ENCODE measurements around the gene UBE2D3. TPM values are rescaled to one million over a fixed set of nuclear protein-coding genes. Genes with fewer than 3 reads are reported as not detected.

Gene UBE2D3
- total and polyA plus RNA-seq, 2 of the 4 experiments (the other 2 are of a cell fraction), result 233 to 387 TPM

DNA sequence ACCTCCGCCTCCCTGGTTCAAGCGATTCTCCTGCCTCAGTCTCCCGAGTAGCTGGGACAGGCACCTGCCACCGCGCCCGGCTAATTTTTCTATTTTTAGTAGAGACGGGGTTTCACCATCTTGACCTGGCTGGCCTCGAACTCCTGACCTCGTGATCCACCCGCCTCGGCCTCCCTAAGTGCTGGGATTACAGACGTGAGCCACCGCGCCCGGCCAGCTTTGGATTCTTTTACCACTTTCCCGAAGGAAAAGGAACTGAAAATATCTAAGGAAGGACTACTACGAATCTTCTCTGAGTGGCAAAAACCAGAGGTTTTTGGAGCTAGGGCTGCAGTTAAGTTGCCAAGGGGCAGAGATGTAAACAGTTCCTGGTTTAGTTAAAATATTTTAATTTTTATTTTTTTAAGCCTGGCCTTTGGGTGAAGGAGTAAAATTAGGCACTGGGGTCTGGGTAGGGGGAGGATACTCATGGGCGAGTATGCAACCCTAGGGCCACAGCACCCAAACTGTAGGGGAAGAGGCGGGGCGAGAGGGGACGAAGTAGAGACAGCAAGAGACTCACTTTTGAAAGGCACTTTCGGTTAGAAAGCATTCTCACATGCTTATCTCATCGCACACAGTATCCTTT, 40.9 kb upstream of the UBE2D3 start:
- ChIA-PET POLR2A (ENCODE audit: unreplicated experiment) (no interaction called here), CTCF (interaction anchor here (0.6 kb wide), 1 partner anchor 156 kb away, joined by 3 read pairs; no protein-coding TSS in a partner anchor)
- TF ChIP-seq NFE2L2 (IDR thresholded peaks at IDR 0.05; ENCODE audit: low read depth, low read length), result no peak
- no peak for TF ChIP-seq RFX5 (IDR thresholded peaks at IDR 0.05; ENCODE audit: low read depth, low read length)
- TF ChIP-seq MXI1 (IDR thresholded peaks at IDR 0.05; ENCODE audit: borderline replicate concordance, low read depth, low read length), result no peak
- TF ChIP-seq, protein P1, sequence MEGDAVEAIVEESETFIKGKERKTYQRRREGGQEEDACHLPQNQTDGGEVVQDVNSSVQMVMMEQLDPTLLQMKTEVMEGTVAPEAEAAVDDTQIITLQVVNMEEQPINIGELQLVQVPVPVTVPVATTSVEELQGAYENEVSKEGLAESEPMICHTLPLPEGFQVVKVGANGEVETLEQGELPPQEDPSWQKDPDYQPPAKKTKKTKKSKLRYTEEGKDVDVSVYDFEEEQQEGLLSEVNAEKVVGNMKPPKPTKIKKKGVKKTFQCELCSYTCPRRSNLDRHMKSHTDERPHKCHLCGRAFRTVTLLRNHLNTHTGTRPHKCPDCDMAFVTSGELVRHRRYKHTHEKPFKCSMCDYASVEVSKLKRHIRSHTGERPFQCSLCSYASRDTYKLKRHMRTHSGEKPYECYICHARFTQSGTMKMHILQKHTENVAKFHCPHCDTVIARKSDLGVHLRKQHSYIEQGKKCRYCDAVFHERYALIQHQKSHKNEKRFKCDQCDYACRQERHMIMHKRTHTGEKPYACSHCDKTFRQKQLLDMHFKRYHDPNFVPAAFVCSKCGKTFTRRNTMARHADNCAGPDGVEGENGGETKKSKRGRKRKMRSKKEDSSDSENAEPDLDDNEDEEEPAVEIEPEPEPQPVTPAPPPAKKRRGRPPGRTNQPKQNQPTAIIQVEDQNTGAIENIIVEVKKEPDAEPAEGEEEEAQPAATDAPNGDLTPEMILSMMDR (conservative IDR thresholded peaks at IDR 0.05; ENCODE audit: low read depth, low read length), result no peak
- TF ChIP-seq POLR2A (IDR thresholded peaks at IDR 0.05; ENCODE audit: low read depth, low read length), result no peak
- no peak for TF ChIP-seq BHLHE40 (IDR thresholded peaks at IDR 0.05; ENCODE audit: low read depth, low read length)
- no peak for TF ChIP-seq RCOR1 (IDR thresholded peaks at IDR 0.05; ENCODE audit: insufficient replicate concordance, low read length)
- TF ChIP-seq CEBPB (IDR thresholded peaks at IDR 0.05; ENCODE audit: low read depth, low read length), result no peak
- TF ChIP-seq CHD1 (IDR thresholded peaks at IDR 0.05; ENCODE audit: low read depth, low read length), result no peak
- TF ChIP-seq, protein P2, sequence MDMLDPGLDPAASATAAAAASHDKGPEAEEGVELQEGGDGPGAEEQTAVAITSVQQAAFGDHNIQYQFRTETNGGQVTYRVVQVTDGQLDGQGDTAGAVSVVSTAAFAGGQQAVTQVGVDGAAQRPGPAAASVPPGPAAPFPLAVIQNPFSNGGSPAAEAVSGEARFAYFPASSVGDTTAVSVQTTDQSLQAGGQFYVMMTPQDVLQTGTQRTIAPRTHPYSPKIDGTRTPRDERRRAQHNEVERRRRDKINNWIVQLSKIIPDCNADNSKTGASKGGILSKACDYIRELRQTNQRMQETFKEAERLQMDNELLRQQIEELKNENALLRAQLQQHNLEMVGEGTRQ (IDR thresholded peaks at IDR 0.05; ENCODE audit: low read depth, low read length), result no peak
- no peak for TF ChIP-seq MAFK (IDR thresholded peaks at IDR 0.05; ENCODE audit: low read depth, low read length)
- TF ChIP-seq, protein P3, sequence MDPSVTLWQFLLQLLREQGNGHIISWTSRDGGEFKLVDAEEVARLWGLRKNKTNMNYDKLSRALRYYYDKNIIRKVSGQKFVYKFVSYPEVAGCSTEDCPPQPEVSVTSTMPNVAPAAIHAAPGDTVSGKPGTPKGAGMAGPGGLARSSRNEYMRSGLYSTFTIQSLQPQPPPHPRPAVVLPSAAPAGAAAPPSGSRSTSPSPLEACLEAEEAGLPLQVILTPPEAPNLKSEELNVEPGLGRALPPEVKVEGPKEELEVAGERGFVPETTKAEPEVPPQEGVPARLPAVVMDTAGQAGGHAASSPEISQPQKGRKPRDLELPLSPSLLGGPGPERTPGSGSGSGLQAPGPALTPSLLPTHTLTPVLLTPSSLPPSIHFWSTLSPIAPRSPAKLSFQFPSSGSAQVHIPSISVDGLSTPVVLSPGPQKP (IDR thresholded peaks at IDR 0.05; ENCODE audit: borderline replicate concordance, low read depth, low read length), result no peak
- no peak for TF ChIP-seq RAD21 (IDR thresholded peaks at IDR 0.05; ENCODE audit: low read length)
- no peaks in the 10 kb centered on the region for H3K9me1 ChIP-seq (ENCODE audit: insufficient read depth, low read length)
- peak overlapping the region; percentile 53 for H4K91ac ChIP-seq (ENCODE audit: insufficient read depth, low read depth, low read length)
- BruUV-seq (replicated peaks), result no TSS peak
- intact Hi-C loops (cut with micrococcal nuclease) (loop anchor here (2.0 to 5.0 kb wide), 2 partner anchors 141 to 246 kb away; no protein-coding TSS in a partner anchor), dilution Hi-C loops (cut with HindIII; ENCODE audit: low sequenced_read_pairs, unreplicated experiment) (no loop called here), in situ Hi-C loops (cut with MboI; ENCODE audit: low sequenced_read_pairs) (no loop called here)
- no peaks in the 10 kb centered on the region for H3K36me3 ChIP-seq (ENCODE audit: control insufficient read depth, insufficient read depth, low read length)
- peak overlapping the region; percentile 81 to 94 for H4K8ac ChIP-seq (ENCODE audit: low read depth in 2 of 2, low read length in 2 of 2)
- H3K23ac ChIP-seq (ENCODE audit: low read depth, low read length), result peak overlapping the region; percentile 26
- H2BK5ac ChIP-seq (ENCODE audit: low read depth, low read length, poor library complexity, severe bottlenecking), result peak overlapping the region; percentile 66
- DNase-seq (no peak), ATAC-seq (ENCODE audit: low read depth) (peak; percentile 36)
- H3K4me3 ChIP-seq (ENCODE audit: insufficient read depth, low read depth, low read length), result peak overlapping the region; percentile 81
- H3K27me3 ChIP-seq (ENCODE audit: control insufficient read depth, insufficient read depth, low read length), result no peaks in the 10 kb centered on the region
- H2AK5ac ChIP-seq (ENCODE audit: low read depth, low read length), result no peak overlapping the region; the same call in 1 of the 2 replicates
- H3K79me1 ChIP-seq (ENCODE audit: low read depth in 1 of 2, low read length in 2 of 2), result peaks cover 14 to 26% of the 10 kb centered on the region in 2 experiments
- H3K56ac ChIP-seq (ENCODE audit: extremely low read depth, insufficient read depth, low read length), result peak overlapping the region; percentile 74
- H3K14ac ChIP-seq (replicated peaks; ENCODE audit: low read depth, low read length), result peak overlapping the region; percentile 53
- H3K18ac ChIP-seq (ENCODE audit: low read depth, low read length), result peak overlapping the region; percentile 21; the same call in 1 of the 2 replicates
- no peaks in the 10 kb centered on the region for H4K20me1 ChIP-seq (ENCODE audit: insufficient read depth, low read length)
- H3K4me1 ChIP-seq (ENCODE audit: control insufficient read depth, insufficient read depth, low read length), result no peaks in the 10 kb centered on the region
- peak overlapping the region; percentile 68 for H3K27ac ChIP-seq (ENCODE audit: insufficient read depth, low read length)
- peak overlapping the region; percentile 48; the same call in 1 of the 2 replicates for H4K5ac ChIP-seq (ENCODE audit: low read depth, low read length)
- no peaks in the 10 kb centered on the region for H3K9me3 ChIP-seq (ENCODE audit: control insufficient read depth, insufficient read depth, low read length)
- 70% methylated on average over 2 of the region's 23 CpGs; no CpG with 5 or more reads in 1 of the 2 experiments for WGBS, 2 experiments (ENCODE audit: extremely low coverage in 2 of 2, insufficient read length in 1 of 2)
- peak overlapping the region; percentile 21; the same call in 1 of the 2 replicates for H2BK120ac ChIP-seq (ENCODE audit: low read depth, low read length)
- H2BK20ac ChIP-seq (ENCODE audit: low read depth, low read length), result no peak overlapping the region
- 0 out of 3 replicates have a peak overlapping the region, but pooled peaks have one; percentile 11 for H2BK15ac ChIP-seq (ENCODE audit: low read depth, low read length)
- H3K4me2 ChIP-seq (ENCODE audit: low read depth, low read length), result peak overlapping the region; percentile 71
- H3K4ac ChIP-seq (ENCODE audit: low read depth, low read length), result peak overlapping the region; percentile 37
- peak overlapping the region; percentile 91 for H2AK9ac ChIP-seq (replicated peaks; ENCODE audit: low read depth, low read length, poor library complexity)
- peak overlapping the region; percentile 98 for H2AFZ ChIP-seq (replicated peaks; ENCODE audit: low read length, poor library complexity)
- H3K9ac ChIP-seq (ENCODE audit: low read depth, low read length), result peak overlapping the region; percentile 83

Measured in IMR-90 (cell line).